Peyer's patch (tissue), 4 donors: ENCODE measurements around the gene KCNAB1. TPM values are rescaled to one million over a fixed set of nuclear protein-coding genes. Genes with fewer than 3 reads are reported as not detected.

Source experiments
- DNase-seq, 3 donors: peaks; one replicate each; pipeline ENCODE4 v3.0.0-alpha.2; 2017 to 2019
- H3K27ac ChIP-seq, 4 donors: fragments of 200-600 bp; sonication (generic); one replicate each; pipeline ENCODE4 v1.5.1; 2016 to 2019
- H3K27me3 ChIP-seq, 2 donors: fragments of 200-600 bp; sonication (generic); one replicate each; pipeline ENCODE4 v1.5.1; 2019
- H3K36me3 ChIP-seq, 3 donors: fragments of 200-600 bp; sonication (generic); one replicate each; pipeline ENCODE4 v1.5.1; 2016 to 2019
- H3K4me1 ChIP-seq, 4 donors: fragments of 200-600 bp; sonication (generic); one replicate each; pipeline ENCODE4 v1.5.1; 2016 to 2019
- H3K4me3 ChIP-seq, 4 donors: fragments of 200-600 bp; sonication (generic); 1 replicate in 3 of 4; 2 replicates in 1 of 4; pipeline ENCODE4 v1.5.1; 2016 to 2019; ENCODE audit warnings: mild to moderate bottlenecking in 1 of 4
- H3K9me3 ChIP-seq, 4 donors: fragments of 200-600 bp; sonication (generic); one replicate each; pipeline ENCODE4 v1.5.1; 2016 to 2019; ENCODE audit warnings: mild to moderate bottlenecking in 1 of 4
- CTCF ChIP-seq, 6 experiments: fragments of 450-650 bp in 4 of 6; fragments of 200-600 bp in 2 of 6; sonication (generic) in 1 of 6; IDR thresholded peaks; one replicate each; pipeline ENCODE4 v1.5.1; 2017 to 2019; ENCODE audit warnings: antibody characterized with exemption in 6 of 6, mild to moderate bottlenecking in 3 of 6, moderate library complexity in 1 of 6
- POLR2A ChIP-seq, 2 donors: fragments of 450-650 bp; IDR thresholded peaks; one replicate each; pipeline ENCODE4 v1.5.1; 2017; ENCODE audit warnings: antibody characterized with exemption in 2 of 2, mild to moderate bottlenecking in 2 of 2, moderate library complexity in 2 of 2
- total RNA-seq, 4 donors: library from RNA; depleted of rRNA; stranded (reverse); fragments of >200 nt; gene quantifications; one replicate each; pipeline ENCODE4 v1.1.0, GENCODE V29; 2016

The KCNAB1 gene
- total RNA-seq, 4 donors from 2014 or later, result 1.1 to 1.7 (median 1.6) TPM; not detected in 1

GRCh38 chr3:156489462-156489911, 369.1 kb downstream of the KCNAB1 start:
- H3K4me1 ChIP-seq, result no peaks in the 10 kb centered on the region
- DNase-seq, result no peak
- TF ChIP-seq POLR2A (IDR thresholded peaks at IDR 0.05) (no peak), CTCF (IDR thresholded peaks at IDR 0.05) (no peak)
- no peaks in the 10 kb centered on the region for H3K9me3 ChIP-seq
- H3K36me3 ChIP-seq, result no peaks in the 10 kb centered on the region
- no peaks in the 10 kb centered on the region for H3K27me3 ChIP-seq
- no peak overlapping the region for H3K4me3 ChIP-seq
- H3K27ac ChIP-seq, result peak overlapping the region in 1 of 4 donors; percentile 3

- no peak overlapping the region for H3K4me3 ChIP-seq
- no peaks in the 10 kb centered on the region for H3K27me3 ChIP-seq
- DNase-seq, result no peak
- no peaks in the 10 kb centered on the region for H3K36me3 ChIP-seq
- H3K4me1 ChIP-seq, result no peaks in the 10 kb centered on the region
- H3K27ac ChIP-seq, result no peak overlapping the region
- TF ChIP-seq POLR2A (IDR thresholded peaks at IDR 0.05), result no peak
- no peak for TF ChIP-seq CTCF (IDR thresholded peaks at IDR 0.05)
- no peaks in the 10 kb centered on the region for H3K9me3 ChIP-seq
Measured at GRCh38 chr3:156491192-156491591, 370.8 kb downstream of the KCNAB1 start.

- DNase-seq, result no peak
- H3K36me3 ChIP-seq, result no peaks in the 10 kb centered on the region
- H3K4me3 ChIP-seq, result no peak overlapping the region
- no peaks in the 10 kb centered on the region for H3K4me1 ChIP-seq
- no peaks in the 10 kb centered on the region for H3K27me3 ChIP-seq
- no peaks in the 10 kb centered on the region for H3K9me3 ChIP-seq
- no peak for TF ChIP-seq POLR2A (IDR thresholded peaks at IDR 0.05)
- TF ChIP-seq CTCF (IDR thresholded peaks at IDR 0.05), result no peak
- H3K27ac ChIP-seq, result peak overlapping the region in 1 of 4 donors; percentile 16
Measured at GRCh38 chr3:156492801-156493261, 372.5 kb downstream of the KCNAB1 start.

GRCh38 chr3:156493887-156494286, 373.5 kb downstream of the KCNAB1 start:
- TF ChIP-seq POLR2A (IDR thresholded peaks at IDR 0.05) (no peak), CTCF (IDR thresholded peaks at IDR 0.05) (no peak)
- H3K36me3 ChIP-seq, result no peaks in the 10 kb centered on the region
- H3K9me3 ChIP-seq, result no peaks in the 10 kb centered on the region
- no peak overlapping the region for H3K4me3 ChIP-seq
- no peak overlapping the region for H3K27ac ChIP-seq
- no peak for DNase-seq
- H3K4me1 ChIP-seq, result no peaks in the 10 kb centered on the region
- no peaks in the 10 kb centered on the region for H3K27me3 ChIP-seq

- H3K4me1 ChIP-seq, result no peaks in the 10 kb centered on the region
- no peak overlapping the region for H3K27ac ChIP-seq
- no peak overlapping the region for H3K4me3 ChIP-seq
- H3K9me3 ChIP-seq, result no peaks in the 10 kb centered on the region
- H3K36me3 ChIP-seq, result no peaks in the 10 kb centered on the region
- no peaks in the 10 kb centered on the region for H3K27me3 ChIP-seq
- TF ChIP-seq CTCF (IDR thresholded peaks at IDR 0.05) (no peak), POLR2A (IDR thresholded peaks at IDR 0.05) (no peak)
- DNase-seq, result no peak
Measured at GRCh38 chr3:156495816-156496215, 375.4 kb downstream of the KCNAB1 start.

GRCh38 chr3:156497326-156497725, 376.9 kb downstream of the KCNAB1 start:
- Histone ChIP-seq H3K4me3 (no peak overlapping the region), H3K27ac (no peak overlapping the region), H3K9me3 (no peaks in the 10 kb centered on the region), H3K4me1 (no peaks in the 10 kb centered on the region), H3K27me3 (no peaks in the 10 kb centered on the region), H3K36me3 (no peaks in the 10 kb centered on the region)
- TF ChIP-seq CTCF (IDR thresholded peaks at IDR 0.05), result no peak
- DNase-seq, result no peak
